Panc1 (cell line): ENCODE results near the gene GCFC2. TPM values are rescaled to one million over a fixed set of nuclear protein-coding genes. Genes with fewer than 3 reads are reported as not detected.
"Not testable (repeated sequence)": the region's sequence is repeated elsewhere in the genome, so short reads cannot be mapped to it uniquely, and the experiment has no call there.

ENCODE experiments used
- ATAC-seq: fragments of 200-7000 bp; cut with Tn5 transposase; 2 replicates; pipeline ENCODE4 v1.9.1; 2020; ENCODE audit warnings: mild to moderate bottlenecking, moderate library complexity
- BruUV-seq: library from RNA; stranded (reverse); fragments of 400-500 nt; replicated peaks from 2 replicates; lab custom pipeline; 2021; lab: Mats Ljungman, UMichigan
- CTCF ChIA-PET: fragments of 300-600 bp; sonication (Branson Sonifier 250); formaldehyde crosslinking; loops from one replicate; lab custom pipeline; 2022; ENCODE audit warnings: antibody characterized with exemption; lab: Charles Lee
- POLR2A ChIA-PET: fragments of 300-600 bp; sonication (Branson Sonifier 250); formaldehyde crosslinking; loops from one replicate; lab custom pipeline; 2022; ENCODE audit warnings: antibody characterized with exemption; lab: Charles Lee
- DNase-seq: peaks from one replicate; pipeline ENCODE4 v3.0.0-alpha.2; 2010; ENCODE audit warnings: low read depth, low spot score
- H3K27ac ChIP-seq: 2 replicates; pipeline ENCODE4 v1.5.1; 2011; ENCODE audit warnings: mild to moderate bottlenecking, low read length, inconsistent platforms
- H3K27me3 ChIP-seq: fragments of 200-500 bp; sonication (Bioruptor generic); 2 replicates; pipeline ENCODE4 v1.6.0; 2014; ENCODE audit warnings: low read length, inconsistent platforms; ENCODE audit not compliant: control insufficient read depth, insufficient read depth
- H3K36me3 ChIP-seq: fragments of 200-500 bp; sonication (Bioruptor generic); 2 replicates; pipeline ENCODE4 v1.5.1; 2014; ENCODE audit warnings: inconsistent platforms, mild to moderate bottlenecking, low read length, moderate library complexity; ENCODE audit not compliant: control insufficient read depth, insufficient read depth
- H3K4me1 ChIP-seq: 2 replicates; pipeline ENCODE4 v1.5.1; 2011; ENCODE audit warnings: inconsistent platforms, mild to moderate bottlenecking, low read length, moderate library complexity; ENCODE audit not compliant: control insufficient read depth, insufficient read depth
- H3K4me3 ChIP-seq, 2 experiments: 2 replicates each; pipeline ENCODE4 v1.5.1; 2011 to 2012; ENCODE audit warnings: low read depth in 2 of 2, low read length in 2 of 2, mild to moderate bottlenecking in 2 of 2, inconsistent platforms in 1 of 2, moderate library complexity in 1 of 2
- H3K9me3 ChIP-seq: fragments of 200-500 bp; sonication (Bioruptor generic); 2 replicates; pipeline ENCODE4 v1.5.1; 2014; ENCODE audit warnings: low read depth, mild to moderate bottlenecking, inconsistent platforms, low read length, moderate library complexity; ENCODE audit not compliant: control insufficient read depth, insufficient read depth
- POLR2AphosphoS5 ChIP-seq: IDR thresholded peaks from 2 replicates; pipeline ENCODE4 v1.6.1; 2012; ENCODE audit warnings: mild to moderate bottlenecking, low read depth, low read length, moderate library complexity
- SIN3A ChIP-seq: IDR thresholded peaks from 2 replicates; pipeline ENCODE4 v1.6.1; 2012; ENCODE audit warnings: low read depth, mild to moderate bottlenecking, low read length, moderate library complexity, borderline replicate concordance; ENCODE audit not compliant: insufficient read depth
- TCF7L2 ChIP-seq: IDR thresholded peaks from 2 replicates; pipeline ENCODE4 v1.6.1; 2011; ENCODE audit warnings: mild to moderate bottlenecking, low read depth, low read length, inconsistent platforms
- in situ Hi-C: cut with HindIII; loops from 2 replicates; pipeline ENCODE4 v1.10.0; 2016; ENCODE audit warnings: low sequenced_read_pairs, low pct_unique_long_range_greater_than_20kb
- intact Hi-C: fragments of 100-400 bp; cut with micrococcal nuclease; formaldehyde crosslinking; loops from one replicate; pipeline ENCODE4 v1.10.0; 2022; ENCODE audit not compliant: unreplicated experiment
- total RNA-seq: library from RNA; stranded (reverse); gene quantifications from one replicate; pipeline ENCODE4 v1.2.1, GENCODE V29; 2021; ENCODE audit not compliant: unreplicated experiment
- TF ChIP-seq, protein P1 (sequence below): fragments of 450-650 bp; IDR thresholded peaks from 2 replicates; pipeline ENCODE4 v1.5.1; 2017; ENCODE audit warnings: mild to moderate bottlenecking
- TF ChIP-seq, protein P2 (sequence below), 2 experiments: IDR thresholded peaks; 2 replicates each; pipeline ENCODE4 v1.6.1; 2011 to 2012; ENCODE audit warnings: low read depth in 2 of 2, control low read depth in 1 of 2, low read length in 1 of 2, mild to moderate bottlenecking in 1 of 2, moderate library complexity in 1 of 2; ENCODE audit not compliant: insufficient read depth in 1 of 2

The GCFC2 gene
- total RNA-seq, 1 experiment from 2014 or later, result 26.3 TPM

DNA sequence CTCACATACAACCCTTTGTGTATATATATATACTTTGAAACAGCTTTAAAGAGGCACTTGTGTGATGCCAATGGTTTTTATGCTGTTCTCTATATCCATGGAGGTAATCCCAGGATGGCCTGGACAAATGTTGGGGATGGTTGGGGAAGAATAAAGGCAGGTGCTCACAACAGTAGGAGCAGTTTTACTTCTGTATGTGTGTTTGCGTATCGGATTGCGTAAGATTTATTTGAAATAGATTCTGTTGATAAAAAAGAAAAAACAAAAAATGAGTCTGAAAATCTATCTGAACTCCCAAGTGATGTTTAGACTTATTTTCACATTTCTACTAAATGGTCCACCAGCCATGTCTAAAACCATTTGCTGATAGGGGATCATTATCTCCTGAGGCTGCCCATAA, 34.8 kb downstream of the GCFC2 start:
- Histone ChIP-seq H3K9me3 (no peaks in the 10 kb centered on the region), H3K4me1 (no peaks in the 10 kb centered on the region), H3K27me3 (no peaks in the 10 kb centered on the region), H3K36me3 (peaks cover 4% of the 10 kb centered on the region; the same call in 1 of the 2 replicates), H3K27ac (no peak overlapping the region), H3K4me3 (no peak overlapping the region)
- TF ChIP-seq, protein P1, sequence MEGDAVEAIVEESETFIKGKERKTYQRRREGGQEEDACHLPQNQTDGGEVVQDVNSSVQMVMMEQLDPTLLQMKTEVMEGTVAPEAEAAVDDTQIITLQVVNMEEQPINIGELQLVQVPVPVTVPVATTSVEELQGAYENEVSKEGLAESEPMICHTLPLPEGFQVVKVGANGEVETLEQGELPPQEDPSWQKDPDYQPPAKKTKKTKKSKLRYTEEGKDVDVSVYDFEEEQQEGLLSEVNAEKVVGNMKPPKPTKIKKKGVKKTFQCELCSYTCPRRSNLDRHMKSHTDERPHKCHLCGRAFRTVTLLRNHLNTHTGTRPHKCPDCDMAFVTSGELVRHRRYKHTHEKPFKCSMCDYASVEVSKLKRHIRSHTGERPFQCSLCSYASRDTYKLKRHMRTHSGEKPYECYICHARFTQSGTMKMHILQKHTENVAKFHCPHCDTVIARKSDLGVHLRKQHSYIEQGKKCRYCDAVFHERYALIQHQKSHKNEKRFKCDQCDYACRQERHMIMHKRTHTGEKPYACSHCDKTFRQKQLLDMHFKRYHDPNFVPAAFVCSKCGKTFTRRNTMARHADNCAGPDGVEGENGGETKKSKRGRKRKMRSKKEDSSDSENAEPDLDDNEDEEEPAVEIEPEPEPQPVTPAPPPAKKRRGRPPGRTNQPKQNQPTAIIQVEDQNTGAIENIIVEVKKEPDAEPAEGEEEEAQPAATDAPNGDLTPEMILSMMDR, result no peak
- TF ChIP-seq TCF7L2 (no peak), POLR2AphosphoS5 (no peak), SIN3A (no peak)
- TF ChIP-seq, protein P2, sequence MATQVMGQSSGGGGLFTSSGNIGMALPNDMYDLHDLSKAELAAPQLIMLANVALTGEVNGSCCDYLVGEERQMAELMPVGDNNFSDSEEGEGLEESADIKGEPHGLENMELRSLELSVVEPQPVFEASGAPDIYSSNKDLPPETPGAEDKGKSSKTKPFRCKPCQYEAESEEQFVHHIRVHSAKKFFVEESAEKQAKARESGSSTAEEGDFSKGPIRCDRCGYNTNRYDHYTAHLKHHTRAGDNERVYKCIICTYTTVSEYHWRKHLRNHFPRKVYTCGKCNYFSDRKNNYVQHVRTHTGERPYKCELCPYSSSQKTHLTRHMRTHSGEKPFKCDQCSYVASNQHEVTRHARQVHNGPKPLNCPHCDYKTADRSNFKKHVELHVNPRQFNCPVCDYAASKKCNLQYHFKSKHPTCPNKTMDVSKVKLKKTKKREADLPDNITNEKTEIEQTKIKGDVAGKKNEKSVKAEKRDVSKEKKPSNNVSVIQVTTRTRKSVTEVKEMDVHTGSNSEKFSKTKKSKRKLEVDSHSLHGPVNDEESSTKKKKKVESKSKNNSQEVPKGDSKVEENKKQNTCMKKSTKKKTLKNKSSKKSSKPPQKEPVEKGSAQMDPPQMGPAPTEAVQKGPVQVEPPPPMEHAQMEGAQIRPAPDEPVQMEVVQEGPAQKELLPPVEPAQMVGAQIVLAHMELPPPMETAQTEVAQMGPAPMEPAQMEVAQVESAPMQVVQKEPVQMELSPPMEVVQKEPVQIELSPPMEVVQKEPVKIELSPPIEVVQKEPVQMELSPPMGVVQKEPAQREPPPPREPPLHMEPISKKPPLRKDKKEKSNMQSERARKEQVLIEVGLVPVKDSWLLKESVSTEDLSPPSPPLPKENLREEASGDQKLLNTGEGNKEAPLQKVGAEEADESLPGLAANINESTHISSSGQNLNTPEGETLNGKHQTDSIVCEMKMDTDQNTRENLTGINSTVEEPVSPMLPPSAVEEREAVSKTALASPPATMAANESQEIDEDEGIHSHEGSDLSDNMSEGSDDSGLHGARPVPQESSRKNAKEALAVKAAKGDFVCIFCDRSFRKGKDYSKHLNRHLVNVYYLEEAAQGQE (IDR thresholded peaks at IDR 0.05; ENCODE audit: insufficient read depth in 1 of 2, low read depth in 2 of 2, low read length in 1 of 2), result no peak
- POLR2A ChIA-PET, result no interaction called here
- intact Hi-C loops, result no loop called here
- in situ Hi-C loops, result no loop called here
- BruUV-seq, result no TSS peak
- no peak for DNase-seq
- no peak for ATAC-seq
- CTCF ChIA-PET, result no interaction called here

DNA sequence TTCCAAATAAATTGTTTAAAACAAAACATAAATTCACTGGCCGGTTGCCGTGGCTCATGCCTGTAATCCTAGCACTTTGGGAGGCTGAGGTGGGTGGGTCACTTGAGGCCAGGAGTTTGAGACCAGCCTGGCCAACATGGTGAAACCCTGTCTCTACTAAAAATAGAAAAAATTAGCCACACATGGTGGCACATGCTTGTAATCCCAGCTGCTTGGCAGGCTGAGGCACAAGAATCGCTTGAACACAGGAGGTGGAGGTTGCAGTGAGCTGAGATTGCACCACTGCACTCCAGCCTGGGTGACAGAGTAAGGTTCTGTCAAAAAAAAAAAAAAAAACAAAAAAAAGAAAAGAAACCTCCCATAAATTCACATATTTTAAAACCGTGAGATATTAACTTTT, 35.3 kb downstream of the GCFC2 start:
- CTCF ChIA-PET, H3K27ac ChIP-seq, intact Hi-C loops, H3K4me3 ChIP-seq, H3K36me3 ChIP-seq, BruUV-seq, in situ Hi-C loops, POLR2A ChIA-PET, DNase-seq, ATAC-seq, H3K9me3 ChIP-seq, H3K27me3 ChIP-seq, H3K4me1 ChIP-seq: not testable (repeated sequence)

DNA sequence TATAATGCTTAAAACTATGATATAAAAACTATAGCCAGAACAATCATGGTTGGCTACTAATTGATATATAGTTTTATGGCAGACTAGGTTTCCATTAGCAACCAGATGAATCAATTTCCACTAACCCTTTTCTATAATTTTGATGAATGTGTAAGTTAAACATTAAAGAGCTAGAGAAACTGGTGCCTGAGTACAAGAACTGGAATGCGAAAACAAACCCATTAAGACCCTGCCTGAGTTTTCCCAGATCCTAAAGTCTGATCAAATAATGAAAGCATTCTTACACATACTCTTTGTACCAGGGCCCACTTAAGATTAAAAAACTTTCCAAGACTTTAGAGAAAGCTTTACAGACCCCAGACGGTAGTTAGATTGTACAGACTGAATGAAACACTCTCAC, 42.8 kb downstream of the GCFC2 start:
- Histone ChIP-seq H3K4me1 (no peaks in the 10 kb centered on the region), H3K27me3 (no peaks in the 10 kb centered on the region), H3K36me3 (peaks cover 19% of the 10 kb centered on the region), H3K9me3 (no peaks in the 10 kb centered on the region), H3K27ac (no peak overlapping the region), H3K4me3 (no peak overlapping the region)
- in situ Hi-C loops (no loop called here), intact Hi-C loops (no loop called here)
- CTCF ChIA-PET, result no interaction called here
- TF ChIP-seq TCF7L2 (no peak), POLR2AphosphoS5 (no peak), SIN3A (no peak)
- TF ChIP-seq, protein P2 (IDR thresholded peaks at IDR 0.05; ENCODE audit: insufficient read depth in 1 of 2, low read depth in 2 of 2, low read length in 1 of 2), result no peak
- TF ChIP-seq, protein P1, result no peak
- DNase-seq (no peak), ATAC-seq (no peak)
- POLR2A ChIA-PET, result no interaction called here
- BruUV-seq, result no TSS peak
